CD4-positive, alpha-beta T cell (primary cell): ENCODE results near the gene NSG2. TPM values are rescaled to one million over a fixed set of nuclear protein-coding genes. Genes with fewer than 3 reads are reported as not detected.
"Not testable (repeated sequence)": the region's sequence is repeated elsewhere in the genome, so short reads cannot be mapped to it uniquely, and the experiment has no call there.

Experiments used
- ATAC-seq: fragments of 200-7000 bp; cut with Tn5 transposase; one replicate; pipeline ENCODE4 v1.10.0; 2022; ENCODE audit warnings: mild to moderate bottlenecking; ENCODE audit not compliant: poor library complexity
- CTCF ChIA-PET: fragments of 350-600 bp; sonication (Branson Sonifier 250); formaldehyde crosslinking; loops from one replicate; lab custom pipeline; 2021; ENCODE audit warnings: antibody characterized with exemption, inconsistent platforms; lab: Charles Lee
- POLR2A ChIA-PET: fragments of 350-600 bp; sonication (Branson Sonifier 250); formaldehyde crosslinking; loops from one replicate; lab custom pipeline; 2021; ENCODE audit warnings: antibody characterized with exemption, inconsistent platforms; lab: Charles Lee
- DNase-seq, 14 experiments: peaks; one replicate each; pipeline ENCODE4 v3.0.0-alpha.2; 2013 to 2020; ENCODE audit warnings: mixed read lengths in 2 of 14
- H3K27ac ChIP-seq, 2 donors: one replicate each; pipeline versions ENCODE4 v1.5.1 to v1.7.0; 2013; ENCODE audit warnings: low read length in 2 of 2, low read depth in 1 of 2, mild to moderate bottlenecking in 1 of 2
- H3K27me3 ChIP-seq, 2 experiments: 1 replicate in 1 of 2; 2 replicates in 1 of 2; pipeline versions ENCODE4 v1.6.1 to v1.7.0; 2013; ENCODE audit warnings: low read length in 2 of 2, control low read depth in 1 of 2, mild to moderate bottlenecking in 1 of 2, moderate library complexity in 1 of 2; ENCODE audit not compliant: insufficient read depth in 2 of 2, control insufficient read depth in 1 of 2
- H3K36me3 ChIP-seq: one replicate; pipeline ENCODE4 v1.6.1; 2013; ENCODE audit warnings: low read length, control low read depth; ENCODE audit not compliant: insufficient read depth
- H3K4me1 ChIP-seq: one replicate; pipeline ENCODE4 v1.6.1; 2013; ENCODE audit warnings: low read length, control low read depth; ENCODE audit not compliant: insufficient read depth
- H3K4me3 ChIP-seq: one replicate; pipeline ENCODE4 v1.5.1; 2013; ENCODE audit warnings: mild to moderate bottlenecking, low read length, moderate library complexity
- H3K9me3 ChIP-seq, 2 experiments: 1 replicate in 1 of 2; 2 replicates in 1 of 2; pipeline versions ENCODE4 v1.6.1 to v1.7.0; 2013; ENCODE audit warnings: low read length in 2 of 2, mild to moderate bottlenecking in 2 of 2, control low read depth in 1 of 2, moderate library complexity in 1 of 2; ENCODE audit not compliant: control insufficient read depth in 1 of 2, insufficient read depth in 1 of 2
- H3K27ac Mint-ChIP-seq: one replicate; pipeline ENCODE4 v1.8.0; 2020; ENCODE audit warnings: mixed read lengths
- H3K27me3 Mint-ChIP-seq: one replicate; pipeline ENCODE4 v1.8.0; 2021; ENCODE audit warnings: mixed read lengths
- H3K36me3 Mint-ChIP-seq: one replicate; pipeline ENCODE4 v1.8.0; 2021; ENCODE audit warnings: low read depth, mixed read lengths
- H3K4me1 Mint-ChIP-seq: one replicate; pipeline ENCODE4 v1.8.0; 2021; ENCODE audit warnings: low read depth, mixed read lengths
- H3K4me3 Mint-ChIP-seq: one replicate; pipeline ENCODE4 v1.8.0; 2020; ENCODE audit warnings: mild to moderate bottlenecking, mixed read lengths
- H3K9me3 Mint-ChIP-seq: one replicate; pipeline ENCODE4 v1.8.0; 2020; ENCODE audit warnings: mixed read lengths
- CTCF ChIP-seq: fragments of 200-600 bp; IDR thresholded peaks from one replicate; pipeline ENCODE4 v1.8.0; 2022; ENCODE audit warnings: antibody characterized with exemption, mild to moderate bottlenecking
- intact Hi-C, 2 experiments: fragments of 100-400 bp; cut with DNase I in 1 of 2; cut with micrococcal nuclease in 1 of 2; formaldehyde crosslinking; loops; one replicate each; pipeline versions ENCODE4 v1.15.1 to v1.9.0; 2023 to 2025; cut with DNase I, micrococcal nuclease
- total RNA-seq, 174 experiments: library from RNA in 2 of 174; stranded (reverse) in 2 of 174; gene quantifications; one replicate each; pipeline ENCODE4 v1.2.3 and lab custom pipeline; 2021 to 2026

NSG2 gene
- total RNA-seq, 2 experiments from 2014 or later: not detected

- H3K27ac Mint-ChIP-seq: no peak overlapping the region
- H3K4me1 ChIP-seq: no peaks in the 10 kb centered on the region
- intact Hi-C loops: no loop called here
- H3K4me3 Mint-ChIP-seq: no peak overlapping the region
- no peaks in the 10 kb centered on the region for H3K9me3 Mint-ChIP-seq
- ChIA-PET CTCF (interaction anchor here (0.7 kb wide), 1 partner anchor 26 kb away, joined by 3 read pairs; no protein-coding TSS in a partner anchor), POLR2A (no interaction called here)
- no peaks in the 10 kb centered on the region for H3K4me1 Mint-ChIP-seq
- no peak for TF ChIP-seq CTCF
- no peak for ATAC-seq
- H3K9me3 ChIP-seq: no peaks in the 10 kb centered on the region
- H3K36me3 Mint-ChIP-seq: no peaks in the 10 kb centered on the region
- H3K27ac ChIP-seq: no peak overlapping the region
- H3K27me3 ChIP-seq: no peaks in the 10 kb centered on the region
- H3K36me3 ChIP-seq: no peaks in the 10 kb centered on the region
- H3K27me3 Mint-ChIP-seq: peaks cover 20% of the 10 kb centered on the region
- DNase-seq: no peak
- no peak overlapping the region for H3K4me3 ChIP-seq
These were observed 35.1 kb upstream of the NSG2 start for GRCh38 chr5:174010365-174010764.

GRCh38 chr5:174011441-174011840 is 34.1 kb upstream of the NSG2 start:
- H3K4me3 Mint-ChIP-seq: no peak overlapping the region
- no peaks in the 10 kb centered on the region for H3K4me1 ChIP-seq
- no peak overlapping the region for H3K27ac Mint-ChIP-seq
- ATAC-seq (no peak), DNase-seq (no peak)
- ChIA-PET CTCF (no interaction called here), POLR2A (no interaction called here)
- H3K4me3 ChIP-seq: no peak overlapping the region
- TF ChIP-seq CTCF: no peak
- intact Hi-C loops: no loop called here
- H3K27ac ChIP-seq: no peak overlapping the region
- H3K36me3 Mint-ChIP-seq: no peaks in the 10 kb centered on the region
- H3K27me3 Mint-ChIP-seq: peaks cover 17% of the 10 kb centered on the region
- H3K9me3 ChIP-seq: no peaks in the 10 kb centered on the region
- no peaks in the 10 kb centered on the region for H3K36me3 ChIP-seq
- no peaks in the 10 kb centered on the region for H3K4me1 Mint-ChIP-seq
- no peaks in the 10 kb centered on the region for H3K9me3 Mint-ChIP-seq
- H3K27me3 ChIP-seq: no peaks in the 10 kb centered on the region

DNA sequence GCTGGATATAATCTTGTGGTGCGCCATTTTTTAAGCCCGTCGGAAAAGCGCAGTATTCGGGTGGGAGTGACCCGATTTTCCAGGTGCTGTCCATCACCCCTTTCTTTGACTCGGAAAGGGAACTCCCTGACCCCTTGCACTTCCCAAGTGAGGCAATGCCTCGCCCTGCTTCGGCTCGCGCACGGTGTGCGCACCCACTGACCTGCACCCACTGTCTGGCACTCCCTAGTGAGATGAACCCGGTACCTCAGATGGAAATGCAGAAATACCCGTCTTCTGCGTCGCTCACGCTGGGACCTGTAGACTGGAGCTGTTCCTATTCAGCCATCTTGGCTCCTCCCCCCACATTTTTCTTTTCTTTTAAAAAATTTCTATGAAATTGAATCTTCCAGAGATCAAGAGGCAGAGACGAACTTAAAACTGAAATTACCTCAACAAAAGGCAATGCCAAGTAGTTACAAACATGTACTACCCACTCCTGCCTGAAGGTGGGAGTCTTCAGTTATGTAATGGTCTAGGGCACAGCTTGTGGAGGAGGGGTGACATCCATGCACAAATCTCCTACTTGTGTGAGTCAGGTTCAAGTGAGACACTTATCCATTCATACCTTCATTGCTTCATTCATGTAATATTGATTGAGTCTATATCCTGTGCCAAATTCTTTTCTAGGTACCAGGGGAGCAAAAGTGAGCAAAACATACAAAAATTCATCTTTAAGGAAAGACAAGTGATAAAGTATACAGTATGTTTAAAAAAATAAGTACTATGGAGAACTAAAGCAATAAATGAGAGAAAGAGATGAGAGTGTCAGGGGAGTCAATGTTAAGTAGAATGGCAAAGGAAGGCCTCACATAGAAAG is 25.2 kb upstream of the NSG2 start:
- peak in 1 of 14 experiments; percentile 8 for DNase-seq
- H3K9me3 Mint-ChIP-seq, H3K9me3 ChIP-seq, intact Hi-C loops, H3K36me3 Mint-ChIP-seq, H3K4me3 Mint-ChIP-seq, H3K27ac Mint-ChIP-seq, CTCF ChIA-PET, H3K4me1 ChIP-seq, H3K4me1 Mint-ChIP-seq, ATAC-seq, H3K27ac ChIP-seq, H3K4me3 ChIP-seq, H3K36me3 ChIP-seq, H3K27me3 ChIP-seq, POLR2A ChIA-PET: not testable (repeated sequence)
- H3K27me3 Mint-ChIP-seq: peaks cover 43% of the 10 kb centered on the region

- no peak for ATAC-seq
- H3K4me1 Mint-ChIP-seq: no peaks in the 10 kb centered on the region
- peaks cover 45% of the 10 kb centered on the region for H3K27me3 Mint-ChIP-seq
- Histone ChIP-seq H3K4me1 (no peaks in the 10 kb centered on the region), H3K4me3 (no peak overlapping the region), H3K27me3 (peaks cover 3 to 5% of the 10 kb centered on the region in 2 experiments), H3K36me3 (no peaks in the 10 kb centered on the region), H3K9me3 (no peaks in the 10 kb centered on the region), H3K27ac (no peak overlapping the region)
- TF ChIP-seq CTCF: no peak
- H3K36me3 Mint-ChIP-seq: no peaks in the 10 kb centered on the region
- H3K9me3 Mint-ChIP-seq: no peaks in the 10 kb centered on the region
- no peak overlapping the region for H3K27ac Mint-ChIP-seq
- intact Hi-C loops: no loop called here
- H3K4me3 Mint-ChIP-seq: no peak overlapping the region
- CTCF ChIA-PET: no interaction called here
- POLR2A ChIA-PET: no interaction called here
- DNase-seq: no peak
These were observed 24.6 kb upstream of the NSG2 start for GRCh38 chr5:174020928-174021304.
